Endodermal cell (in vitro differentiated cells): ENCODE measurements around the gene NKD2. TPM values are rescaled to one million over a fixed set of nuclear protein-coding genes. Genes with fewer than 3 reads are reported as not detected.
A peak's percentile ranks its signal among the peaks of the same experiment; 100 is the strongest.

Experiments used
- DNase-seq: peaks from one replicate; pipeline ENCODE4 v3.0.0-alpha.2; 2017
- H3K27ac ChIP-seq: 2 replicates; pipeline ENCODE4 v1.5.1; 2013; ENCODE audit warnings: mild to moderate bottlenecking, low read depth, low read length, moderate library complexity
- H3K27me3 ChIP-seq: 2 replicates; pipeline ENCODE4 v1.6.1; 2013; ENCODE audit warnings: mild to moderate bottlenecking, low read length, moderate library complexity; ENCODE audit not compliant: insufficient read depth, control insufficient read depth, poor library complexity, severe bottlenecking
- H3K36me3 ChIP-seq: 2 replicates; pipeline ENCODE4 v1.7.0; 2013; ENCODE audit warnings: mild to moderate bottlenecking, low read length, moderate library complexity; ENCODE audit not compliant: control insufficient read depth, insufficient read depth
- H3K4me1 ChIP-seq: one replicate; pipeline ENCODE4 v1.7.0; 2013; ENCODE audit warnings: low read length; ENCODE audit not compliant: control insufficient read depth, insufficient read depth
- H3K4me3 ChIP-seq: 2 replicates; pipeline ENCODE4 v1.5.1; 2013; ENCODE audit warnings: mild to moderate bottlenecking, low read length, moderate library complexity
- H3K9ac ChIP-seq: 2 replicates; pipeline ENCODE4 v1.6.1; 2013; ENCODE audit warnings: mild to moderate bottlenecking, low read length, moderate library complexity; ENCODE audit not compliant: poor library complexity, severe bottlenecking; ENCODE audit errors: extremely low read depth
- H3K9me3 ChIP-seq: 2 replicates; pipeline ENCODE4 v1.6.1; 2013; ENCODE audit warnings: mild to moderate bottlenecking, low read length, moderate library complexity; ENCODE audit not compliant: control insufficient read depth
- H3K27ac Mint-ChIP-seq: 2 replicates; pipeline ENCODE4 v1.8.0; 2020; ENCODE audit warnings: mixed read lengths
- H3K27me3 Mint-ChIP-seq: 2 replicates; pipeline ENCODE4 v1.8.0; 2021; ENCODE audit warnings: mild to moderate bottlenecking, mixed read lengths; ENCODE audit not compliant: insufficient read depth
- H3K36me3 Mint-ChIP-seq: 2 replicates; pipeline ENCODE4 v1.8.0; 2020; ENCODE audit warnings: low read depth, mixed read lengths
- H3K4me1 Mint-ChIP-seq: 2 replicates; pipeline ENCODE4 v1.8.0; 2020; ENCODE audit warnings: mixed read lengths
- H3K4me3 Mint-ChIP-seq: 2 replicates; pipeline ENCODE4 v1.8.0; 2020; ENCODE audit warnings: mild to moderate bottlenecking, moderate library complexity, mixed read lengths
- H3K9me3 Mint-ChIP-seq: 2 replicates; pipeline ENCODE4 v1.8.0; 2020; ENCODE audit warnings: mild to moderate bottlenecking, mixed read lengths
- WGBS, 2 experiments: methylation state at CpG; one replicate each; pipeline versions ENCODE4 v1.1.5 to v1.1.7; 2013; ENCODE audit warnings: missing lambda C conversion rate in 2 of 2, mixed read lengths in 1 of 2; ENCODE audit not compliant: insufficient coverage in 1 of 2, insufficient read length in 1 of 2; 5-methylcytosine and 5-hydroxymethylcytosine counted together
- total RNA-seq, 2 donors: library from RNA; stranded (reverse); fragmentation: NEBNext Ultra II Directional in 1 of 2; extraction: Animal tissue kit (Norgen Biotek cat#: 25700) in 1 of 2; gene quantifications; 2 replicates in 1 of 2; 3 replicates in 1 of 2; pipeline ENCODE4 v1.2.1, GENCODE V29; 2021
- TF ChIP-seq, protein P1 (sequence below): fragments of 200-600 bp; sonication (generic); conservative IDR thresholded peaks from 2 replicates; pipeline ENCODE4 v1.5.0; 2021; ENCODE audit warnings: antibody characterized with exemption, mild to moderate bottlenecking

Gene NKD2
- total RNA-seq, 2 donors from 2014 or later, result 11.2 to 13.9 TPM

DNA sequence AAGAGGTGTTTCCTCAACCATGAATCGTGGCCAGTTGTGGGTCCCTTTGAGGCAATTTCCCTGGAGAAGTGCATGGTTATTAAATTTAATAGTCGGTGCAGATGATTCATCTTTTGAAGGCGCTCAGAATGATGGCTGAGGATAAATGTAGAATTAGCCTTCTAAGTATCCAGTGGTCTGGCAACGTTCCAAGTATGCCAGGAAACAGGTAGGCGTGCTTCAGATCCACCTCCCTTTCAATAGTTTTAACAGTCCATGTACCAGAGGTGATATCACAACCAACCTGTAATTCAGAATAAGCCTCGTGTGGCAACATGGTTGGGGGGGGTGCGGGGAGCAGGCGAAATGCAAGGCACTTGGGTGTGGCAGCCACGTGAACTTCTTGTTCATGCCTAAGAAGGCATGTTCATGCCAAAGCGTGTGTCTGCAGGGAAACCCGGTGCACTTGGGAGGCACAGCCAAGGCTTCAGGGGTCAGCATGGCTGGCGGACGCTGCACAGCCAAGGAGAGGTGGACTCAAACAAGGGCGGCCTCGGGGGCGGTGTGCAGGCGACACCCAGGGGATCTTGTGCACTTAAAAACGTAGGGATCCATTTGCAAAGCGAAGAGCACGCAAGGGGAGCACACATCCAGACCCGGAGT lies 5.2 kb upstream of the NKD2 start:
- no peaks in the 10 kb centered on the region for H3K36me3 ChIP-seq
- Mint-ChIP-seq H3K27ac (no peak overlapping the region), H3K4me3 (peak overlapping the region; percentile 53), H3K36me3 (no peaks in the 10 kb centered on the region), H3K27me3 (peaks cover 87% of the 10 kb centered on the region), H3K4me1 (peaks cover 2% of the 10 kb centered on the region), H3K9me3 (no peaks in the 10 kb centered on the region)
- H3K27me3 ChIP-seq, result peaks cover 97% of the 10 kb centered on the region
- H3K4me1 ChIP-seq, result no peaks in the 10 kb centered on the region
- TF ChIP-seq, protein P1, sequence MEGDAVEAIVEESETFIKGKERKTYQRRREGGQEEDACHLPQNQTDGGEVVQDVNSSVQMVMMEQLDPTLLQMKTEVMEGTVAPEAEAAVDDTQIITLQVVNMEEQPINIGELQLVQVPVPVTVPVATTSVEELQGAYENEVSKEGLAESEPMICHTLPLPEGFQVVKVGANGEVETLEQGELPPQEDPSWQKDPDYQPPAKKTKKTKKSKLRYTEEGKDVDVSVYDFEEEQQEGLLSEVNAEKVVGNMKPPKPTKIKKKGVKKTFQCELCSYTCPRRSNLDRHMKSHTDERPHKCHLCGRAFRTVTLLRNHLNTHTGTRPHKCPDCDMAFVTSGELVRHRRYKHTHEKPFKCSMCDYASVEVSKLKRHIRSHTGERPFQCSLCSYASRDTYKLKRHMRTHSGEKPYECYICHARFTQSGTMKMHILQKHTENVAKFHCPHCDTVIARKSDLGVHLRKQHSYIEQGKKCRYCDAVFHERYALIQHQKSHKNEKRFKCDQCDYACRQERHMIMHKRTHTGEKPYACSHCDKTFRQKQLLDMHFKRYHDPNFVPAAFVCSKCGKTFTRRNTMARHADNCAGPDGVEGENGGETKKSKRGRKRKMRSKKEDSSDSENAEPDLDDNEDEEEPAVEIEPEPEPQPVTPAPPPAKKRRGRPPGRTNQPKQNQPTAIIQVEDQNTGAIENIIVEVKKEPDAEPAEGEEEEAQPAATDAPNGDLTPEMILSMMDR, result no peak
- no peak for DNase-seq
- H3K9me3 ChIP-seq, result no peaks in the 10 kb centered on the region
- H3K4me3 ChIP-seq, result no peak overlapping the region
- WGBS, 2 experiments, result 90% methylated on average over 20 to 21 of the region's 21 CpGs
- no peak overlapping the region for H3K27ac ChIP-seq
- H3K9ac ChIP-seq, result no peak overlapping the region

DNA sequence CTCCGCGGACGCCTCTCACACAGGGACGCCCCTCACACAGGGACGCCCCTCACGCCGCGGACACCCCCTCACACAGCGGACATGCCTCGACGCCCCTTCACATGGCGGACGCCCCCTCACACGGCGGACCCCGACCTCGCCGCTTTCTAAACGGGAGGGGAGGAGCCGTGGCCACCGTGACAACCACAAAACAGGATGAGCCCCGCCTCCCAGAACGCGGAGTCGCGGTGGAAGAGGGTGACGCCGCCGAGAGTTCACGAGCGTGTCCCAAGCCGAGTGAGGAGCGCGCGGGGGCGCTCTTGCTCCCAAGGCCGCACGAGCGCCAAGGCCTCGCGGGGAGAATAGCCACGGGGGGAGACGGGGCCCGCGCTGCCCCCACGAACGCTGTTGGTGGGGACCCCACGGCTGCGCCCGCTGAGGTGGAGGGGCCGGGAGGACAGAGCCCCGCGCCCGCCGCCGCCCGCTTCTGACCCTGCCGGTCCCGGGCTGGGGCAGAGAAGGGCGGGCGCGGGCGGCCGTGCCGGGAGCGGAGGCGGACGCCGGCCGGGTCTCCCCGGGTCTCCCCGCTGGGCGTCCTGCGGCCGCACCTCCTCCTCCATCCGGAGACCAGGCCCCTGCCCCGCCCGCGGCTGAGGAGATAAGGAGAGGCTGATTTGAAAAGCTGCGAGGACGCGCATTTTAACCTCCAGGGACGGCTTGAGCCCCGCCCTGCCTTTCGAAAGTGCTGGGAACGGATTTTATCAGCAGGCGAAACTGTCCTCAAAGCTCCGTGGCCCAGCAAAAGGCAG lies 3.9 kb upstream of the NKD2 start:
- H3K27me3 ChIP-seq, result peaks cover 91% of the 10 kb centered on the region
- Mint-ChIP-seq H3K4me1 (peaks cover 4% of the 10 kb centered on the region), H3K27ac (no peak overlapping the region), H3K4me3 (peak overlapping the region; percentile 53), H3K27me3 (peaks cover 77% of the 10 kb centered on the region), H3K36me3 (no peaks in the 10 kb centered on the region), H3K9me3 (no peaks in the 10 kb centered on the region)
- DNase-seq, result peak; percentile 88
- TF ChIP-seq, protein P1, result peak; percentile 38
- H3K9me3 ChIP-seq, result no peaks in the 10 kb centered on the region
- H3K27ac ChIP-seq, result peak overlapping the region; percentile 24
- H3K4me1 ChIP-seq, result no peaks in the 10 kb centered on the region
- no peaks in the 10 kb centered on the region for H3K36me3 ChIP-seq
- H3K4me3 ChIP-seq, result peak overlapping the region; percentile 58
- WGBS, 2 experiments, result 7% methylated on average over 10 to 88 of the region's 88 CpGs
- H3K9ac ChIP-seq, result no peak overlapping the region

DNA sequence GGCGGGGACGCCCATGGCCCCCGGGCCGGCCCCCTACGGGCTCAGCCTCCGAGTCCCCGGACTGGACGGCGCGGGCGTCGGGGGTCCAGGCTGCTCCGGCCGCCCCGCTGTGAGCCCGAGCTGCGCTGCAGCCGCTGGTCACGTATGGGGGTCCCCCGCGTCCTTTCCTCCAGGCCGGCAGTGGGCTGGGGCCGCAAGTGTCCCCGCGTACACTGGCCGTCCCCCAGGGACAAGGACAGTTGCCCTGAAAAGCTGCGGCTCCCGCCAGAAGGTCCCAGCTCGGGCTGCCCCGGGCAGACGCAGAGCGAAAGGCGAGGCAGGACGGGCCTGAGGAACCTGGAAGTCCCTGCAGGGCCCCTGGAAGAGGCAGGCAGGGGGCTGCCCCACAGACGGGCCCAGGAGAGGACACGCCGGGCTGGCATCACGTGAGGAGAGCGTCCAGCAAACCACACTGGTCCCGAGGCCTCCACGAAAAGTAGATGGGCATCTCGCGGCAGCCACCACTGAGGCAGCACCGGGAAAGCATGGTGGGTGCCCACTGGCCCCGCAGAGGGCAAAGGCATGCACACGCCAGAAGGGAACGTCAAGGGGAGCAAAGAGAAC lies 3.3 kb upstream of the NKD2 start:
- Mint-ChIP-seq H3K9me3 (no peaks in the 10 kb centered on the region), H3K27ac (no peak overlapping the region), H3K27me3 (peaks cover 77% of the 10 kb centered on the region), H3K4me3 (peak overlapping the region; percentile 53), H3K36me3 (no peaks in the 10 kb centered on the region), H3K4me1 (peaks cover 11% of the 10 kb centered on the region)
- Histone ChIP-seq H3K36me3 (no peaks in the 10 kb centered on the region), H3K9me3 (no peaks in the 10 kb centered on the region), H3K9ac (no peak overlapping the region), H3K4me1 (no peaks in the 10 kb centered on the region), H3K27me3 (peaks cover 91% of the 10 kb centered on the region), H3K4me3 (peak overlapping the region; percentile 58), H3K27ac (no peak overlapping the region)
- no peak for DNase-seq
- WGBS, 2 experiments, result 53 to 73% methylated on average over 18 to 47 of the region's 47 CpGs
- TF ChIP-seq, protein P1, result no peak
